ENCODE measurements around the gene KCNMA1.

Gene KCNMA1

GRCh38 chr10:77474939-77475338 lies 162.7 kb downstream of the KCNMA1 start:
- DNase-seq = no peak

DNA sequence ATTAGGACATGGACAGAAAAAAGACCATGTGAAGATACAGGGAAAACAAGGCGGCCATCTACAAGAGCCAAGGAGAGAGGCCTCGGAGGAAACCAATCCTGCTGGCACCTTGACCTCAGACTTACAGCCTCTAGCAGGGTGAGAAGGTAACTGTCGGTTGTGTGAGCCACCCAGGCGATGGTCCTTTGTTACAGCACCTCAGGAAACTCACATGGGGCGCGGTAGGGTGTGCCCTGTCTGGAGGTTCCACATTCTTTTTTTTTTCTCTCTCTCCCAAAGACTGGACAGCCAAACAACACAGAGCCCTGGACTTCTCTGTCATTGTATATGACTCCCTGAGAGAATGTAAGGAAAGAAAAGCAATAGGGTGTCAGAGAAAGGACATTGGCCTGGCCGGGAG lies 163.2 kb downstream of the KCNMA1 start:
- no peak for DNase-seq

GRCh38 chr10:77472146-77472545 lies 165.5 kb downstream of the KCNMA1 start:
- no peak for DNase-seq

GRCh38 chr10:77471069-77471536 lies 166.5 kb downstream of the KCNMA1 start:
- no peak for DNase-seq

DNA sequence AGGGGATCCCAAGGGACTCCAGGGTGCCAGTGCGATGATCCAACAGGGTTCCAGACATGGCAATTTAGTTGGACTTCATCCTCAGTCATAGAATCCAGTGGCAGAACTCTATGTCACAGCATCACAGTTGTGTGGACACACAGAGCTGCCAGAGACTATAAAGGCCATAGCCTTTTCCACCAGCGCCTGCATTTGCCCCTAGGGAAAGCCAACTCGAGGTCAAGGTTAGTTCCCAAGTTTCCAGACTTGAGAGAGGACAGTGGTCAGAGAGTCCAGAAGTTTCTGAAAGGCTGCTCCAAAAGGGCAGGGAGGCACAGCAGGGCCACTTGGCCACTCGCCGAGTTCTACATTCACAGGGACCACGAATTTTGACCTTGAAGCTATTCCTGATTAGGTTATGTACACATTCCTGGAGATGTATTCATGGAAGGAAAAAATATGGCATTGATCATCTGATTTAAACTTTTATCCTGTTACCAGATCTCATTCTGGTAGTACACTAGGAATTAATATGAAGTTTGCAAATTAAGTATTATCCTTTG lies 170.1 kb downstream of the KCNMA1 start:
- DNase-seq = no peak

GRCh38 chr10:77463967-77464745 lies 173.5 kb downstream of the KCNMA1 start:
- DNase-seq = no peak

DNA sequence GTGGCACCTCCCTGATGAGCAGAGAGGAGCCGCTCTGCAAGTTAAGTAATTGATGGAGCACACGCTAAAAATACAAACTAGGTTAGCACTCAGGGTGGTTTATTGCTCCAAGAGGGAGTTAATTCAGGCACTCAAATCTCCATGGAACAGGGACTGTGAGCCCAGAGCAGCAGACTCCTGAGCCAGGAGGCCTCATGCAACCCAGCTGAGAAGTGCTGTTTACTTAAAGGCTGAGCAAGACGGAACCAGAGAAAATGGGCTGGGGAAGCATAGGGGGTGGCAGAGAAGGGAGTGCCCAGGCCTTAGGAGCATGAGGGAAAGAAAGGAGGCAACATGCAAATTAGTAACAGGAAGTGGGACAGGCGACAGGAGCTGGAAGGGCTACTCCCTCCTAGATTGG lies 174.1 kb downstream of the KCNMA1 start:
- no peak for DNase-seq

DNA sequence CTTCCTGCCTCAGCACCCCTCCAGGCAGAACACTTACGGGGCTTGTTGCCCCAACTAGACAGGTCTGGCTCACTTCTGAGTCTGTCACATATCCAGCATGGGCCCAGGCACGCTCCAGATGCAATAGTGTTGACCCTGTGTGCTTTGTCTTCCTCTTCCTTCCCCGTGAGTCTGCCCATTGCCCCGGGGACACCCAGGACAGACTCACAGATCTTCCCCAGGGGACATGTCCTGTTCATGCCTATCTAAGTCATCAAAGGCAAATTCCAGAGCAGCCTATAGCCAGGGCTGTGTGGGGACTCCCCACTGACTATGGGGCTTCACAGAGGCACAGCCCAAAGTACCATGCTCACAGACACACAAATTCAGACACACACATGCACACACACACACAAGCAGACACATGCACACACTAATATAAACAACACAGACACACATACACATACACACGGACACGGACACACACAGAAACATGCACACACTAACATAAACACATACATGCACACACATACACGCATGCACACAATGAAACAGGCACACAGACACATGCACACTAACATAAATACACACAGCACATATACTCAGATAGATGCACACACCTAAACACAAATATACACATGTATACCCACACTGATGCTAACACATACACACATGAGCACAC lies 175.8 kb downstream of the KCNMA1 start:
- no peak for DNase-seq

DNA sequence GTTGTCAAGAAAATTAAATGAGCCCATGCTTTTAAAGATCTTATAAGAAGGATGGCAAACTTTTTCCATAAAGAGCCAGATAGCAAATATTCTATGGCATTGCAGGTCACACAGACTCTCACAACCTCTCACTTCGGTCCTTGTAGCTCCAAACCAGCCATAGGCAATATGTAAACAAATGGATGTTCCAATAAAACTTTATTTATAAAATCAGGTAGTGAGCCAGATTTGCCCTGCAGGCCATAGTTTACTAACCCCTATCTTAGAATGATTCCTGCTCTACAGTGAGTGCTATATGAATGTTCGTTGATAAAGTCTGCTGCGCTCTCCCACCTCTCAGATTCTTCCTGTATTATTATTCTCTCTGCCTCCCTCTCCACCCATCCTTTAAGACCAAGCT lies 177.7 kb downstream of the KCNMA1 start:
- DNase-seq = no peak

DNA sequence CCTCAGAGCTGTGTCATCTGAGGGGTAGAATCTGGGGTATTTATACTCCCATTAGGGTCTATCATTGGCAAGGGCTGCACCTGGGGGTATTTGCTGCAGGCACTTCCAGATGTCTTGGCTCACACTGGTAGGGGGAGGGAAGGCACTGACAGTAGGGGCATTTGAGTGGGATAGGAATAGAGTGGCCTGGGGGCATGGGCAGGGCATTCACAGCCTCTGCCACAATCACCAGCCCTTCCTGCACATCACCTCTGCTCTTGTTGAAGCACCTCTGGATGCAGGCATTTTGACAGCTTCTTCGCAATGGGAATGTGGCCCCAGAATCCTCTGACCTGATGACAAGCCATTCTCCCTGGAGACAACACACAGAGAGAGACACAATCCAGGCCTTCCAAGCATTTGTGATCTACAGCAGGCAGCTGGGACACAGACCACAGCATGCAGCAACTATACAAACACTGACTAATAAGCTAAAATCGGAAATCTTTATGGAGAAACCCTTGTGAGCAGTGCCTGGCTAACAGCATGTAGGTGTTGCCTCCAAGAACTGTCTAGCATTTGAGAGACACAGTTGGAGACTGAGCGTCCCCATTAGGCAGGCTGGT lies 178.5 kb downstream of the KCNMA1 start:
- DNase-seq = no peak

- DNase-seq = no peak
These were observed 179.9 kb downstream of the KCNMA1 start for GRCh38 chr10:77457721-77458120.

GRCh38 chr10:77457266-77457665 lies 180.3 kb downstream of the KCNMA1 start:
- DNase-seq = no peak

DNA sequence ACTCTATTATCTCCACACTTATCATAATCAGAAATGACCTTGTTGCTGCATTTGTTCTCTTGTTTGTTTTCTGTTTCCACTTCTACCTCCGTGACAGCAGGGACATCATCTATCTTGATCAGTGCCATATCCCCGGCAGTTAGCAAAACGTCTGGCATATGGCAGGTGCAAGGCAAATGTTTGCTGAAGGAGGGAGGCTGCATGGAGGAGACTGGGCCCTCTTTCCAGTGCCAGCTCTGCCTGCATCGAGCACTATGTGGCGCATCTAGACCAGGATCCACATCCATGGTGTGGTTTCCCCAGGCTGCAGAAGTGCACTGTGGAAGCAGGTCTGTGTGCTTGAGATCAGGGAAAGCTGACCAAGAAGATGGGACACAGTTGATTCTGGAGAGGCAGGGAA lies 181.2 kb downstream of the KCNMA1 start:
- DNase-seq = peak; percentile 16

- no peak for DNase-seq
These were observed 182.0 kb downstream of the KCNMA1 start for GRCh38 chr10:77455561-77455960.

DNA sequence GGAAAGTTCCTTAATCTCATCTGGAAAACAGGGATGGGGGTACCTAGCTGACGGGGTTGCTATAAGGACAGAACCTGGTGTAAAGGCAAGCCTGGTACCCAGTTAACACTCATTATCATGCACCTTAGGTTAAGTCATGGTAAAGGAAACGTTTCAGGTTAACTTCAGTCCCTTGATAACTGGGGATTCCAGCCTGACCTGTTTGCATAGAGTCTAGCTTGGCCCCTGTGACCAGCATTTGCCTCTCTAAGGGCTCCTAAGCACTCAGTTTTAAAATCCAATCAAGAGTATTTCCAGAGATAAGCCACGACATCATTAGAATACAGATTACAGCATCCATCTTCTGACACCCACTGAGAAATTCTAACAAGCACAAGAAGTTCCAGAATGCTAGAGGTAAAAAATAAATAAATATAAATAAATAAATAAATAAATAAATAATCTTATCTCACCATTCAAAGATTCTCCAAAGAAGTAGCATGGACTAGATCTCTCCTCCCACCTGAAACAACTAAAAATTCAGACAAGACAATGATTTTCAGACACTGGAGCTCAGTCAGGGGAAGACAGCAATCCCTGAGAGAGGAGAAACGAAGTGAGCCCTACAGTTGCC lies 184.6 kb downstream of the KCNMA1 start:
- DNase-seq = no peak

DNA sequence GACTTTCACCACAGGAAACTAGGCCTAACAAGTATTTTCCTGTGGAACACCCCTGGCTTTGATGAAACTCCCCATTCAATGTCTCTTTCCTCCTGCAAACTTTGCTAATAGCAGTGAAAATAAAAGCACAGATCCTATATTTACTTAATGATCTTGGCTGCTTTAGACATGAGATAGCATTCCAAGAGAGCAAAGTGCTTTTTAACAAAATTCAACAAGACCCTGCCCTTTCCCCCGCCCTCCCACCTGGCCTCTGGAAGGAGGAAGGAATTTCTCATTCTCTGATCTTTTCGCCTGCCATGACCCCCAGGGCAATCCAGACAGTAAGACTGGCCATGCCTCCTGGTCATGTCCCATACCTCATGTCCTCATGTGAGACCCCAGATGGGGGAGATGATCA lies 185.7 kb downstream of the KCNMA1 start:
- DNase-seq = no peak

GRCh38 chr10:77448226-77448625 lies 189.4 kb downstream of the KCNMA1 start:
- no peak for DNase-seq

DNA sequence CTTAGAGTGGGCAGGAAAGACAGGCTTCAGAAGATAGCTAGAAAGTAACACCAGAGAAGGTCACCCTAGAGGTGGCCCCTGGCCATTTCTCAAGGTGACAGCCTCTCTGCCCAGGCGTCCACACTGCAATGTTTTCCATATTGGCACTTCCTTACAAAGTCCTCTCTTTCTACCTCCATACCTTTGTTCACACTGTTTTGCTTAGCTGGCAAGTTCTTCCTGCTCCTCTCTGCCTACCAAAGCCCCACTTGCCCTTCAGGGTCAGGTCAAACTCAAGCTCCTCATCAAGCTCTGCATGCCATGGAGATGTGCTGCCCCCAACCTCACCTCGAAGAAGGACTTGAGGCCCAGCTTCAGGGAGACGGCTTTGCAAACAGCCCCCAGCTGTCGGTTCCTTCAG lies 190.9 kb downstream of the KCNMA1 start:
- no peak for DNase-seq

- no peak for DNase-seq
These were observed 192.1 kb downstream of the KCNMA1 start for GRCh38 chr10:77445547-77445946.

DNA sequence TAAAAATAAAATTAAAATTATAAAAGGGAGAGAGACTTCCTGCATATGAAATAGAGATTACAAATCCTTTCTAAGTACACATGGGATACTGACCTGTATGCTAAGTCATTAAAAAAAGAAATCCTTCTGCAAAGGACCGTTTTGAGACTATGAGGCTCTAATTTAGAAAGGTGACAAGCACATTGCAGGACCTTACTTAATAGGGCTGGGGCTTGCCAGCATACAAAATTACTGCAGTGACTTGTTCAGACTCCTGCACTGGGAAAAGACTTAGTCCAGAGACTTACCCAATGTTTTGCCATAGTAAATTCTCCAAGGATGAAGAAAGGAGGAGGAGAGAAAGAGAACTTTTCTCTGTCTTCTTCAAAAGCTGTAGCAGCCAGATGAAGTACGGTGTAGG lies 193.6 kb downstream of the KCNMA1 start:
- no peak for DNase-seq

DNA sequence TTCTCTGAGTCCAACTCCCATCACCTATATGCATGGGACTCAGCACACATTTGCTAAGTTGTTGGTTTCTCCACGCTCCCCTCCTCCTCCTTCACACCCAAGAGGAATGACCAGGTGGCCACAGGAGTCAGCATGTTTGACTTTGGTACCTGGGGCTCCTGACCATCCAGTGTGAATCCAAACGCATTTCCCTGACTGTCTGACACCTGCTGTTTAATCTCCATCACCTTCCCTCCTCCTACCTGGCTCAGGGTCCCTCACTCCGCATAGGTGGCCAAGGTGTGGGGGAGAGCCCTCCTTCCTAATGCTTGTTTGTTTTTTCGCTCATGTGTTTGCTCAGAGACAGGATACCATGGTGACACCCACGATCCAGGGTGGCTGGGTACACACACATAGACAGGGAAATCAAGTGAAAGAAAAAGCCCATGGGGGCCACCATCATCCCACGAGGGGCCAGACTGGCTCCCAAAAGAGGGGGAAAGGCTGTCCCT lies 194.9 kb downstream of the KCNMA1 start:
- DNase-seq = peak; percentile 7

DNA sequence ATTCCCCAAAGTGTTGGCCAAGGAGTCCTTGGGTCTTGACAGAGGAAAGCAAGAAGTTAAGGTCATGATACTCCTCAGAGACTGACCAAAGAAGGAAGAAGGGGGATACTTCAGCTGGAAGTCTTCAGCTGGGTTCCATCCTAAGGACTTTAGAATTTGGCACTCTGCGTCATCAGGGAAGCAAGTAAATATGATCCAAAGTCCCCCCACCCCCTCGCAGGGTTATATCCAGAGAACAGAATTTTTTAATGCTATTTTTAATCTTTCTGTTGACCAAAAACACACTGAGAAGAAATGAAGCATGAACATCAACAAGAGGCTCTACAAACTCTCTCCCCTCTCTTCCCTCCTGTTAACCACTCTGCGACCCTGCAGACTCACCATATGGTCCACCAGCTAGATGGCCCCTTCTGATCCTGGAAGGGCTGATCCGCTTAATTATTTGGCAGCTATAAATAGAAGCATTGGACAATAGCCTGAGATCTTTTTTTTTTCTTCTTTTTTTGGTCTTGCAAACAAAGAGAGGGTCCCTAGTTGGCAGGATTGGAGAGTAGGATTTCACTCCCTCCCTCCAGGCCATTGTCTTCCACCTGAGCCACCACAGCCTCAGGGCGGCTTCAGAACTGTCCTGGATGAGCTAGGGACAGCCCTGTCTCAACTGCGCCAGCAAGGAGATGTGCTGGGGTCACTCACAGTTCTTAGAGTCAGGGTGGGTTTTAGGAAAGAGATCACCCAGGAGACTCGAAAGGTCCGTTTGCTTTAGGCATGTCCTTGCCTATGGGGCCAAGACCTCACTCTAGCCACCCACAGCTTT lies 196.0 kb downstream of the KCNMA1 start:
- no peak for DNase-seq

Measured in NCI-H2029 treated with DMSO at 0.1 percent for 48 hours (cell line).